OCI-LY1 (cell line): ENCODE results near the gene ZNF610.

Experiments
- EZH2 ChIP-seq: fragments of 200-600 bp; sonication (generic), shearing (Covaris generic); IDR thresholded peaks from 2 replicates; pipeline ENCODE4 v1.8.0; 2017; ENCODE audit warnings: borderline replicate concordance, mixed run types, mild to moderate bottlenecking, antibody characterized with exemption, low read length, moderate library complexity, mixed read lengths
- TF ChIP-seq, protein P1 (sequence below): fragments of 200-600 bp; sonication (generic), shearing (Covaris generic); IDR thresholded peaks from 2 replicates; pipeline ENCODE4 v1.5.1; 2017; ENCODE audit warnings: mild to moderate bottlenecking, antibody characterized with exemption, low read length, moderate library complexity, mixed read lengths

GRCh38 chr19:52331757-52332156, 4.3 kb upstream of the ZNF610 start:
- TF ChIP-seq EZH2, result no peak
- TF ChIP-seq, protein P1, sequence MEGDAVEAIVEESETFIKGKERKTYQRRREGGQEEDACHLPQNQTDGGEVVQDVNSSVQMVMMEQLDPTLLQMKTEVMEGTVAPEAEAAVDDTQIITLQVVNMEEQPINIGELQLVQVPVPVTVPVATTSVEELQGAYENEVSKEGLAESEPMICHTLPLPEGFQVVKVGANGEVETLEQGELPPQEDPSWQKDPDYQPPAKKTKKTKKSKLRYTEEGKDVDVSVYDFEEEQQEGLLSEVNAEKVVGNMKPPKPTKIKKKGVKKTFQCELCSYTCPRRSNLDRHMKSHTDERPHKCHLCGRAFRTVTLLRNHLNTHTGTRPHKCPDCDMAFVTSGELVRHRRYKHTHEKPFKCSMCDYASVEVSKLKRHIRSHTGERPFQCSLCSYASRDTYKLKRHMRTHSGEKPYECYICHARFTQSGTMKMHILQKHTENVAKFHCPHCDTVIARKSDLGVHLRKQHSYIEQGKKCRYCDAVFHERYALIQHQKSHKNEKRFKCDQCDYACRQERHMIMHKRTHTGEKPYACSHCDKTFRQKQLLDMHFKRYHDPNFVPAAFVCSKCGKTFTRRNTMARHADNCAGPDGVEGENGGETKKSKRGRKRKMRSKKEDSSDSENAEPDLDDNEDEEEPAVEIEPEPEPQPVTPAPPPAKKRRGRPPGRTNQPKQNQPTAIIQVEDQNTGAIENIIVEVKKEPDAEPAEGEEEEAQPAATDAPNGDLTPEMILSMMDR, result no peak
